IMR-90 (cell line): ENCODE results near the gene LYPD5. TPM values are rescaled to one million over a fixed set of nuclear protein-coding genes. Genes with fewer than 3 reads are reported as not detected.

Experiments used
- ATAC-seq: fragments of 200-7000 bp; cut with Tn5 transposase; 2 replicates; pipeline ENCODE4 v1.9.1; 2020; ENCODE audit warnings: low read depth, mild to moderate bottlenecking, moderate library complexity
- BruUV-seq: library from RNA; stranded (reverse); fragments of 400-500 nt; replicated peaks from 2 replicates; lab custom pipeline; 2021; lab: Mats Ljungman, UMichigan
- CTCF ChIA-PET: fragments of 300-600 bp; formaldehyde crosslinking; extraction: SDS; loops from one replicate; lab custom pipeline; 2021; ENCODE audit warnings: antibody characterized with exemption; lab: Yijun Ruan, JAX
- POLR2A ChIA-PET: fragments of 300-600 bp; sonication (Branson Sonifier 250); formaldehyde crosslinking; loops from one replicate; lab custom pipeline; 2022; ENCODE audit warnings: antibody characterized with exemption; ENCODE audit not compliant: unreplicated experiment; lab: Charles Lee
- DNase-seq: peaks from one replicate; pipeline ENCODE4 v3.0.0; 2013
- H2AFZ ChIP-seq: replicated peaks from 2 replicates; pipeline ENCODE3; 2013; ENCODE audit warnings: low read length, mild to moderate bottlenecking; ENCODE audit not compliant: poor library complexity
- H2AK5ac ChIP-seq: 2 replicates; pipeline ENCODE4 v1.6.1; 2013; ENCODE audit warnings: low read depth, low read length, inconsistent platforms
- H2AK9ac ChIP-seq: replicated peaks from 2 replicates; pipeline ENCODE3; 2013; ENCODE audit warnings: mild to moderate bottlenecking, low read depth, low read length, moderate library complexity; ENCODE audit not compliant: poor library complexity
- H2BK120ac ChIP-seq: 2 replicates; pipeline ENCODE4 v1.6.1; 2013; ENCODE audit warnings: low read depth, low read length, inconsistent platforms
- H2BK15ac ChIP-seq: 3 replicates; pipeline ENCODE4 v1.6.1; 2013; ENCODE audit warnings: low read depth, low read length, inconsistent platforms
- H2BK20ac ChIP-seq: 2 replicates; pipeline ENCODE4 v1.6.1; 2013; ENCODE audit warnings: low read depth, mild to moderate bottlenecking, inconsistent platforms, low read length, moderate library complexity
- H2BK5ac ChIP-seq: 2 replicates; pipeline ENCODE4 v1.6.1; 2013; ENCODE audit warnings: mild to moderate bottlenecking, low read depth, low read length, inconsistent platforms; ENCODE audit not compliant: poor library complexity, severe bottlenecking
- H3K14ac ChIP-seq: replicated peaks from 2 replicates; pipeline ENCODE4 v1.6.1; 2013; ENCODE audit warnings: low read depth, low read length, inconsistent platforms
- H3K18ac ChIP-seq: 2 replicates; pipeline ENCODE4 v1.6.1; 2013; ENCODE audit warnings: low read depth, low read length, control low read depth
- H3K23ac ChIP-seq: 2 replicates; pipeline ENCODE4 v1.6.1; 2013; ENCODE audit warnings: low read depth, low read length, inconsistent platforms
- H3K27ac ChIP-seq: 2 replicates; pipeline ENCODE4 v1.5.1; 2013; ENCODE audit warnings: mild to moderate bottlenecking, control low read depth, low read length; ENCODE audit not compliant: insufficient read depth
- H3K27me3 ChIP-seq: 2 replicates; pipeline ENCODE4 v1.6.1; 2013; ENCODE audit warnings: low read length; ENCODE audit not compliant: control insufficient read depth, insufficient read depth
- H3K36me3 ChIP-seq: 2 replicates; pipeline ENCODE4 v1.6.1; 2013; ENCODE audit warnings: low read length, mixed read lengths; ENCODE audit not compliant: control insufficient read depth, insufficient read depth
- H3K4ac ChIP-seq: 2 replicates; pipeline ENCODE4 v1.6.1; 2013; ENCODE audit warnings: low read depth, low read length, inconsistent platforms
- H3K4me1 ChIP-seq: 2 replicates; pipeline ENCODE4 v1.6.1; 2013; ENCODE audit warnings: low read length, mixed read lengths; ENCODE audit not compliant: control insufficient read depth, insufficient read depth
- H3K4me2 ChIP-seq: 2 replicates; pipeline ENCODE4 v1.6.1; 2013; ENCODE audit warnings: low read depth, mild to moderate bottlenecking, control low read depth, low read length, moderate library complexity
- H3K4me3 ChIP-seq: 2 replicates; pipeline ENCODE4 v1.5.1; 2013; ENCODE audit warnings: low read depth, mild to moderate bottlenecking, control low read depth, low read length, moderate library complexity; ENCODE audit not compliant: insufficient read depth
- H3K56ac ChIP-seq: 2 replicates; pipeline ENCODE4 v1.6.1; 2013; ENCODE audit warnings: low read length, inconsistent platforms; ENCODE audit not compliant: insufficient read depth; ENCODE audit errors: extremely low read depth
- H3K79me1 ChIP-seq, 2 experiments: 2 replicates each; pipeline ENCODE4 v1.6.1; 2013; ENCODE audit warnings: low read length in 2 of 2, inconsistent platforms in 1 of 2, low read depth in 1 of 2
- H3K9ac ChIP-seq: 2 replicates; pipeline ENCODE4 v1.6.1; 2013; ENCODE audit warnings: low read depth, low read length, control low read depth
- H3K9me1 ChIP-seq: 2 replicates; pipeline ENCODE4 v1.6.1; 2013; ENCODE audit warnings: low read length, inconsistent platforms; ENCODE audit not compliant: insufficient read depth
- H3K9me3 ChIP-seq: 2 replicates; pipeline ENCODE4 v1.6.1; 2013; ENCODE audit warnings: low read length; ENCODE audit not compliant: control insufficient read depth, insufficient read depth
- H4K20me1 ChIP-seq: 2 replicates; pipeline ENCODE4 v1.6.1; 2013; ENCODE audit warnings: low read length, inconsistent platforms; ENCODE audit not compliant: insufficient read depth
- H4K5ac ChIP-seq: 2 replicates; pipeline ENCODE4 v1.6.1; 2013; ENCODE audit warnings: mild to moderate bottlenecking, low read depth, low read length, control low read depth
- H4K8ac ChIP-seq, 2 experiments: 2 replicates each; pipeline ENCODE4 v1.6.1; 2013; ENCODE audit warnings: low read depth in 2 of 2, low read length in 2 of 2, control low read depth in 1 of 2, inconsistent platforms in 1 of 2
- H4K91ac ChIP-seq: 2 replicates; pipeline ENCODE4 v1.6.1; 2013; ENCODE audit warnings: low read depth, low read length, inconsistent platforms; ENCODE audit not compliant: insufficient read depth
- BHLHE40 ChIP-seq: fragments of 150-350 bp; IDR thresholded peaks from 2 replicates; pipeline ENCODE4 v1.6.1; 2016; ENCODE audit warnings: mild to moderate bottlenecking, low read depth, low read length
- CHD1 ChIP-seq: IDR thresholded peaks from 2 replicates; pipeline ENCODE4 v1.6.1; 2012; ENCODE audit warnings: low read depth, low read length, improper control_type of control experiment
- MAFK ChIP-seq: IDR thresholded peaks from 2 replicates; pipeline ENCODE4 v1.6.1; 2012; ENCODE audit warnings: low read depth, low read length, improper control_type of control experiment
- MAZ ChIP-seq: IDR thresholded peaks from 2 replicates; pipeline ENCODE4 v1.6.1; 2012; ENCODE audit warnings: low read depth, mild to moderate bottlenecking, low read length, improper control_type of control experiment, moderate library complexity, borderline replicate concordance
- NFE2L2 ChIP-seq: fragments of 150-350 bp; IDR thresholded peaks from 2 replicates; pipeline ENCODE4 v1.6.1; 2016; ENCODE audit warnings: low read depth, mild to moderate bottlenecking, low read length
- POLR2A ChIP-seq: IDR thresholded peaks from 2 replicates; pipeline ENCODE4 v1.6.1; 2012; ENCODE audit warnings: mild to moderate bottlenecking, low read depth, low read length
- RAD21 ChIP-seq: IDR thresholded peaks from 2 replicates; pipeline ENCODE4 v1.6.1; 2012; ENCODE audit warnings: low read length, improper control_type of control experiment
- RCOR1 ChIP-seq: IDR thresholded peaks from 2 replicates; pipeline ENCODE4 v1.6.1; 2012; ENCODE audit warnings: mild to moderate bottlenecking, low read length, improper control_type of control experiment; ENCODE audit not compliant: insufficient replicate concordance
- RFX5 ChIP-seq: IDR thresholded peaks from 2 replicates; pipeline ENCODE4 v1.8.0; 2012; ENCODE audit warnings: low read depth, mild to moderate bottlenecking, low read length, moderate library complexity
- SMC3 ChIP-seq: fragments of 150-350 bp; IDR thresholded peaks from 2 replicates; pipeline ENCODE4 v1.6.1; 2016; ENCODE audit warnings: low read depth, mild to moderate bottlenecking, antibody characterized with exemption, low read length, moderate library complexity
- WGBS, 2 experiments: methylation state at CpG; one replicate each; pipeline versions ENCODE4 v1.1.5 to v1.1.7; 2013; ENCODE audit warnings: missing lambda C conversion rate in 2 of 2; ENCODE audit not compliant: insufficient read length in 1 of 2; ENCODE audit errors: extremely low coverage in 2 of 2; 5-methylcytosine and 5-hydroxymethylcytosine counted together
- dilution Hi-C: fragments of 300-500 bp; cut with HindIII; formaldehyde crosslinking; loops from one replicate; pipeline ENCODE4 v1.14.3; 2018; ENCODE audit warnings: low sequenced_read_pairs; ENCODE audit not compliant: unreplicated experiment
- in situ Hi-C: fragments of 300-500 bp; cut with MboI; formaldehyde crosslinking; loops from 3 replicates; pipeline ENCODE4 v1.14.3; 2019; ENCODE audit warnings: low sequenced_read_pairs, inconsistent platforms, mixed read lengths
- intact Hi-C: fragments of 100-400 bp; cut with micrococcal nuclease; formaldehyde crosslinking; loops from 2 replicates; pipeline ENCODE4 v1.10.0; 2022
- polyA plus RNA-seq, 3 experiments: library from polyadenylated mRNA; depleted of rRNA; stranded (reverse); fragments of >200 nt; gene quantifications; 2 replicates each; pipeline ENCODE4 v1.2.3, GENCODE V29; 2012; ENCODE audit warnings: low replicate concordance in 1 of 3
- total RNA-seq: library from RNA; depleted of rRNA; stranded (reverse); fragments of >200 nt; gene quantifications from 2 replicates; pipeline ENCODE4 v1.2.3, GENCODE V29; 2012
- TF ChIP-seq, protein P1 (sequence below): conservative IDR thresholded peaks from 2 replicates; pipeline ENCODE4 v1.5.1; 2012; ENCODE audit warnings: mild to moderate bottlenecking, low read depth, low read length, improper control_type of control experiment
- TF ChIP-seq, protein P2 (sequence below): fragments of 150-350 bp; IDR thresholded peaks from 2 replicates; pipeline ENCODE4 v1.6.1; 2017; ENCODE audit warnings: mild to moderate bottlenecking, antibody characterized with exemption, low read length, low read depth
- TF ChIP-seq, protein P3 (sequence below): fragments of 150-350 bp; IDR thresholded peaks from 2 replicates; pipeline ENCODE4 v1.6.1; 2016; ENCODE audit warnings: low read depth, mild to moderate bottlenecking, low read length, moderate library complexity, borderline replicate concordance

LYPD5 gene
- total and polyA plus RNA-seq, 2 of the 4 experiments (the other 2 are of a cell fraction), result 0.31 to 0.36 TPM

DNA sequence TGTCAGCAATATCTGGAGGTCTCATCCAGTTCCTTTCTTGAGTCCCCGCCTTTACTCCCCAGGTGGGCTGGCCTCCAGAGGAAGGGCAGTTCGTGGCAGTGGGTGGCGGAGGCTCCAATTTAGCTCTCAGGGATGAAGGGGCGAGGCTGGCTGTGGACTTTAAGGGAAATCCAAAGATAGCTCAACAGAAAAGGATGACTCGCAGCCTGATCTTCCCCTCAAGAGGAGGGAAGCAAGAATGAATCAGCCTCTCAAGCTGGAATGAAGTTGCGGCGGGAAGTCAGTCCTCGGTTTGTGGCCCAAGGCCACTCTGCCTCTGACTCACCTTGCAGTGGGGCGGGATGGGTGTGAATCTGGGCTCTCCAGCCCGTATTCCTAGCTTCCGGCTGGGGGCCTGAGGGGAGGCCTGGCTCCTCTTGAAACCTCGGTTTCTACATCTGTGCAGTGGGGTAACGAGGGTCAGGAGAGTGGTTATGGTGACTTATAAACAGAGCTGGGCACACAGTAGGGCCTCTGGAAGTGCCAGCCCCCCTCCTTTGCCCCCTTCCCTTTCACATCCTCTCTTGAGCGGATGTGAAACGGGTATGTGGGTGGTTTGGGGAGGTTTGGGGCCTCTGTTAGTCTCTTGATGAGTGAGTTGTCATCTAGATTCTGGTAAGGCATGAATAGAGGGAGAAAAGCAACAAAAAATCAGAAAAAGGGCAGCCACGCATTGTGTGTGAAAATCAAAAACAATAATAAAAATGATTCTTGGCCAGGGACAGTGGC, 37.0 kb downstream of the LYPD5 start:
- Histone ChIP-seq H3K9me3 (no peaks in the 10 kb centered on the region), H3K4me3 (no peak overlapping the region), H3K14ac (peak overlapping the region; percentile 71), H3K4me1 (peaks cover 14% of the 10 kb centered on the region), H2BK20ac (peak overlapping the region; percentile 92), H3K56ac (peak overlapping the region; percentile 67), H4K91ac (peak overlapping the region; percentile 86), H2BK15ac (peak overlapping the region; percentile 96; the same call in 2 of the 3 replicates), H3K79me1 (peaks cover 0 to 14% of the 10 kb centered on the region in 2 experiments; a peak in 2 of 4 replicates), H2AK5ac (peak overlapping the region; percentile 88), H4K5ac (peak overlapping the region; percentile 20; the same call in 1 of the 2 replicates), H4K8ac (peak overlapping the region; percentile 56 to 91), H2BK120ac (peak overlapping the region; percentile 91), H3K4me2 (peak overlapping the region; percentile 35), H3K23ac (peak overlapping the region; percentile 74), H4K20me1 (no peaks in the 10 kb centered on the region), H3K9me1 (peaks cover 25% of the 10 kb centered on the region), H3K4ac (peak overlapping the region; percentile 90), H3K27me3 (no peaks in the 10 kb centered on the region), H2AFZ (peak overlapping the region; percentile 84), H3K9ac (no peak overlapping the region), H3K18ac (peak overlapping the region; percentile 49; the same call in 1 of the 2 replicates), H2AK9ac (peak overlapping the region; percentile 89), H3K36me3 (no peaks in the 10 kb centered on the region), H3K27ac (peak overlapping the region; percentile 63), H2BK5ac (peak overlapping the region; percentile 75)
- DNase-seq, result peak; percentile 97
- intact Hi-C loops (no loop called here), dilution Hi-C loops (no loop called here), in situ Hi-C loops (no loop called here)
- ChIA-PET POLR2A (interaction anchor here (0.6 to 1.4 kb wide), 3 partner anchors 10 to 62 kb away, joined by 3 to 4 read pairs (median 3); partner anchors contain the start of gene SMG9), CTCF (interaction anchor here (0.7 to 2.5 kb wide), 5 partner anchors 9 to 22 kb away, joined by 3 to 10 read pairs (median 4); no protein-coding TSS in a partner anchor)
- peak; percentile 93 for ATAC-seq
- no TSS peak for BruUV-seq
- WGBS, 2 experiments, result 0% methylated on average over 7 of the region's 16 CpGs; no CpG with 5 or more reads in 1 of the 2 experiments
- TF ChIP-seq, protein P1, sequence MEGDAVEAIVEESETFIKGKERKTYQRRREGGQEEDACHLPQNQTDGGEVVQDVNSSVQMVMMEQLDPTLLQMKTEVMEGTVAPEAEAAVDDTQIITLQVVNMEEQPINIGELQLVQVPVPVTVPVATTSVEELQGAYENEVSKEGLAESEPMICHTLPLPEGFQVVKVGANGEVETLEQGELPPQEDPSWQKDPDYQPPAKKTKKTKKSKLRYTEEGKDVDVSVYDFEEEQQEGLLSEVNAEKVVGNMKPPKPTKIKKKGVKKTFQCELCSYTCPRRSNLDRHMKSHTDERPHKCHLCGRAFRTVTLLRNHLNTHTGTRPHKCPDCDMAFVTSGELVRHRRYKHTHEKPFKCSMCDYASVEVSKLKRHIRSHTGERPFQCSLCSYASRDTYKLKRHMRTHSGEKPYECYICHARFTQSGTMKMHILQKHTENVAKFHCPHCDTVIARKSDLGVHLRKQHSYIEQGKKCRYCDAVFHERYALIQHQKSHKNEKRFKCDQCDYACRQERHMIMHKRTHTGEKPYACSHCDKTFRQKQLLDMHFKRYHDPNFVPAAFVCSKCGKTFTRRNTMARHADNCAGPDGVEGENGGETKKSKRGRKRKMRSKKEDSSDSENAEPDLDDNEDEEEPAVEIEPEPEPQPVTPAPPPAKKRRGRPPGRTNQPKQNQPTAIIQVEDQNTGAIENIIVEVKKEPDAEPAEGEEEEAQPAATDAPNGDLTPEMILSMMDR, result no peak
- no peak for TF ChIP-seq CHD1
- TF ChIP-seq, protein P2, sequence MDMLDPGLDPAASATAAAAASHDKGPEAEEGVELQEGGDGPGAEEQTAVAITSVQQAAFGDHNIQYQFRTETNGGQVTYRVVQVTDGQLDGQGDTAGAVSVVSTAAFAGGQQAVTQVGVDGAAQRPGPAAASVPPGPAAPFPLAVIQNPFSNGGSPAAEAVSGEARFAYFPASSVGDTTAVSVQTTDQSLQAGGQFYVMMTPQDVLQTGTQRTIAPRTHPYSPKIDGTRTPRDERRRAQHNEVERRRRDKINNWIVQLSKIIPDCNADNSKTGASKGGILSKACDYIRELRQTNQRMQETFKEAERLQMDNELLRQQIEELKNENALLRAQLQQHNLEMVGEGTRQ, result no peak
- peak; percentile 98 for TF ChIP-seq RCOR1
- TF ChIP-seq POLR2A, result no peak
- no peak for TF ChIP-seq RFX5
- TF ChIP-seq MAZ, result peak; percentile 93
- TF ChIP-seq NFE2L2, result peak; percentile 33; the same call in 1 of the 2 replicates
- TF ChIP-seq, protein P3, sequence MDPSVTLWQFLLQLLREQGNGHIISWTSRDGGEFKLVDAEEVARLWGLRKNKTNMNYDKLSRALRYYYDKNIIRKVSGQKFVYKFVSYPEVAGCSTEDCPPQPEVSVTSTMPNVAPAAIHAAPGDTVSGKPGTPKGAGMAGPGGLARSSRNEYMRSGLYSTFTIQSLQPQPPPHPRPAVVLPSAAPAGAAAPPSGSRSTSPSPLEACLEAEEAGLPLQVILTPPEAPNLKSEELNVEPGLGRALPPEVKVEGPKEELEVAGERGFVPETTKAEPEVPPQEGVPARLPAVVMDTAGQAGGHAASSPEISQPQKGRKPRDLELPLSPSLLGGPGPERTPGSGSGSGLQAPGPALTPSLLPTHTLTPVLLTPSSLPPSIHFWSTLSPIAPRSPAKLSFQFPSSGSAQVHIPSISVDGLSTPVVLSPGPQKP, result no peak
- TF ChIP-seq SMC3, result no peak
- peak; percentile 28; the same call in 1 of the 2 replicates for TF ChIP-seq RAD21
- TF ChIP-seq MAFK, result no peak
- peak; percentile 34; the same call in 1 of the 2 replicates for TF ChIP-seq BHLHE40
